Activated T-cell treated with anti-CD3 and anti-CD28 coated beads, Interleukin-2, amount 50 U/mL, for 4 hours (primary cell): ENCODE data around the gene LONP2. TPM values are rescaled to one million over a fixed set of nuclear protein-coding genes. Genes with fewer than 3 reads are reported as not detected.
"Not testable (repeated sequence)": the region's sequence is repeated elsewhere in the genome, so short reads cannot be mapped to it uniquely, and the experiment has no call there.

ENCODE experiments used
- ATAC-seq, 2 donors: fragments of 200-7000 bp; cut with Tn5 transposase; one replicate each; pipeline ENCODE4 v1.10.0; 2021
- DNase-seq: peaks from one replicate; pipeline ENCODE4 v3.0.0-alpha.2; 2020
- H3K27me3 Mint-ChIP-seq: one replicate; pipeline ENCODE4 v1.8.0; 2021; ENCODE audit warnings: low read depth, mixed read lengths
- H3K36me3 Mint-ChIP-seq: one replicate; pipeline ENCODE4 v1.8.0; 2022; ENCODE audit warnings: mixed read lengths; ENCODE audit not compliant: insufficient read depth
- H3K4me1 Mint-ChIP-seq: one replicate; pipeline ENCODE4 v1.8.0; 2021; ENCODE audit warnings: low read depth, mixed read lengths
- H3K4me3 Mint-ChIP-seq: one replicate; pipeline ENCODE4 v1.8.0; 2021; ENCODE audit warnings: mild to moderate bottlenecking, moderate library complexity, mixed read lengths
- H3K9me3 Mint-ChIP-seq: one replicate; pipeline ENCODE4 v1.8.0; 2021; ENCODE audit warnings: mixed read lengths
- total RNA-seq, 3 donors: library from RNA; stranded (reverse); gene quantifications; one replicate each; pipeline ENCODE4 v1.2.1, GENCODE V29; 2021

Gene LONP2
- total RNA-seq, 3 donors from 2014 or later = 50.5 to 57.6 (median 53.1) TPM

GRCh38 chr16:48291754-48292153 is 47.7 kb downstream of the LONP2 start:
- H3K4me3 Mint-ChIP-seq = no peak overlapping the region
- no peak for DNase-seq
- peaks cover 38% of the 10 kb centered on the region for H3K36me3 Mint-ChIP-seq
- H3K9me3 Mint-ChIP-seq = peaks cover 7% of the 10 kb centered on the region
- H3K4me1 Mint-ChIP-seq = peaks cover 3% of the 10 kb centered on the region
- no peaks in the 10 kb centered on the region for H3K27me3 Mint-ChIP-seq
- ATAC-seq = no peak

GRCh38 chr16:48292452-48292851 is 48.4 kb downstream of the LONP2 start:
- no peak for ATAC-seq
- Mint-ChIP-seq H3K9me3 (no peaks in the 10 kb centered on the region), H3K36me3 (peaks cover 31% of the 10 kb centered on the region)

GRCh38 chr16:48294724-48295123 is 50.6 kb downstream of the LONP2 start:
- Mint-ChIP-seq H3K4me3 (no peak overlapping the region), H3K9me3 (no peaks in the 10 kb centered on the region), H3K4me1 (peaks cover 3% of the 10 kb centered on the region), H3K27me3 (no peaks in the 10 kb centered on the region), H3K36me3 (peaks cover 32% of the 10 kb centered on the region)
- ATAC-seq (no peak), DNase-seq (no peak)

More at GRCh38 chr16:48292452-48292851, 48.4 kb downstream of the LONP2 start:
- H3K27me3 Mint-ChIP-seq = no peaks in the 10 kb centered on the region
- peaks cover 3% of the 10 kb centered on the region for H3K4me1 Mint-ChIP-seq
- no peak for DNase-seq
- no peak overlapping the region for H3K4me3 Mint-ChIP-seq

- Mint-ChIP-seq H3K9me3 (no peaks in the 10 kb centered on the region), H3K4me1 (peaks cover 2% of the 10 kb centered on the region), H3K4me3 (no peak overlapping the region), H3K36me3 (peaks cover 35% of the 10 kb centered on the region), H3K27me3 (no peaks in the 10 kb centered on the region)
- ATAC-seq (no peak), DNase-seq (no peak)
These were observed 51.6 kb downstream of the LONP2 start for GRCh38 chr16:48295488-48296281.

- no peak overlapping the region for H3K4me3 Mint-ChIP-seq
- H3K36me3 Mint-ChIP-seq = peaks cover 36% of the 10 kb centered on the region
- H3K4me1 Mint-ChIP-seq = no peaks in the 10 kb centered on the region
- ATAC-seq = no peak
- no peaks in the 10 kb centered on the region for H3K9me3 Mint-ChIP-seq
- no peak for DNase-seq
- no peaks in the 10 kb centered on the region for H3K27me3 Mint-ChIP-seq
These were observed 55.4 kb downstream of the LONP2 start for GRCh38 chr16:48299471-48299870.

GRCh38 chr16:48300391-48300856 is 56.3 kb downstream of the LONP2 start:
- ATAC-seq (no peak), DNase-seq (no peak)
- Mint-ChIP-seq H3K4me1 (no peaks in the 10 kb centered on the region), H3K9me3 (no peaks in the 10 kb centered on the region), H3K27me3 (no peaks in the 10 kb centered on the region), H3K36me3 (peaks cover 41% of the 10 kb centered on the region), H3K4me3 (no peak overlapping the region)

GRCh38 chr16:48308535-48308934 is 64.4 kb downstream of the LONP2 start:
- H3K36me3 Mint-ChIP-seq = peaks cover 77% of the 10 kb centered on the region
- H3K27me3 Mint-ChIP-seq = no peaks in the 10 kb centered on the region
- ATAC-seq (no peak), DNase-seq (no peak)
- H3K4me3 Mint-ChIP-seq = no peak overlapping the region
- no peaks in the 10 kb centered on the region for H3K4me1 Mint-ChIP-seq
- peaks cover 46% of the 10 kb centered on the region for H3K9me3 Mint-ChIP-seq

GRCh38 chr16:48310908-48311641 is 67.0 kb downstream of the LONP2 start:
- Mint-ChIP-seq H3K9me3 (peaks cover 46% of the 10 kb centered on the region), H3K27me3 (no peaks in the 10 kb centered on the region), H3K4me3 (no peak overlapping the region), H3K36me3 (peaks cover 77% of the 10 kb centered on the region), H3K4me1 (no peaks in the 10 kb centered on the region)
- no peak for ATAC-seq
- no peak for DNase-seq

GRCh38 chr16:48313905-48314304 is 69.8 kb downstream of the LONP2 start:
- peaks cover 22% of the 10 kb centered on the region for H3K4me1 Mint-ChIP-seq
- H3K27me3 Mint-ChIP-seq, DNase-seq, H3K4me3 Mint-ChIP-seq, ATAC-seq: not testable (repeated sequence)
- H3K36me3 Mint-ChIP-seq = peaks cover 57% of the 10 kb centered on the region
- peaks cover 29% of the 10 kb centered on the region for H3K9me3 Mint-ChIP-seq

- no peak for ATAC-seq
- Mint-ChIP-seq H3K36me3 (peaks cover 31% of the 10 kb centered on the region), H3K27me3 (no peaks in the 10 kb centered on the region), H3K4me3 (no peak overlapping the region), H3K9me3 (peaks cover 12% of the 10 kb centered on the region), H3K4me1 (peaks cover 36% of the 10 kb centered on the region)
- no peak for DNase-seq
These were observed 72.9 kb downstream of the LONP2 start for GRCh38 chr16:48317026-48317425.

GRCh38 chr16:48317614-48318315 is 73.7 kb downstream of the LONP2 start:
- Mint-ChIP-seq H3K36me3 (peaks cover 25% of the 10 kb centered on the region), H3K4me1 (peaks cover 36% of the 10 kb centered on the region), H3K27me3 (no peaks in the 10 kb centered on the region), H3K9me3 (peaks cover 6% of the 10 kb centered on the region), H3K4me3 (peak overlapping the region; percentile 46)
- peak; percentile 37 to 50 for ATAC-seq
- no peak for DNase-seq

- H3K4me1 Mint-ChIP-seq = peaks cover 36% of the 10 kb centered on the region
- H3K27me3 Mint-ChIP-seq = no peaks in the 10 kb centered on the region
- H3K36me3 Mint-ChIP-seq = peaks cover 19% of the 10 kb centered on the region
- no peak for DNase-seq
- H3K4me3 Mint-ChIP-seq = peak overlapping the region; percentile 43
- ATAC-seq = peak; percentile 30 to 50
- no peaks in the 10 kb centered on the region for H3K9me3 Mint-ChIP-seq
These were observed 74.5 kb downstream of the LONP2 start for GRCh38 chr16:48318630-48319029.

GRCh38 chr16:48321317-48322036 is 77.4 kb downstream of the LONP2 start:
- peak; percentile 51 to 72 for ATAC-seq
- H3K4me3 Mint-ChIP-seq = no peak overlapping the region
- H3K9me3 Mint-ChIP-seq = no peaks in the 10 kb centered on the region
- H3K4me1 Mint-ChIP-seq = peaks cover 36% of the 10 kb centered on the region
- no peaks in the 10 kb centered on the region for H3K27me3 Mint-ChIP-seq
- H3K36me3 Mint-ChIP-seq = peaks cover 12% of the 10 kb centered on the region
- no peak for DNase-seq
